ENCODE data around the gene MYRIP.

GRCh38 chr3:40230382-40230781, 421.0 kb downstream of the MYRIP start:
- TF ChIP-seq POLR2AphosphoS5 (IDR thresholded peaks at IDR 0.05; ENCODE audit: borderline replicate concordance, low read depth, low read length), result no peak
- no peak for TF ChIP-seq FOXP2 (optimal IDR thresholded peaks at IDR 0.05; ENCODE audit: control extremely low read depth, extremely low read length, insufficient read depth)
- TF ChIP-seq EZH2 (IDR thresholded peaks at IDR 0.05), result no peak
